HuH-7.5 (cell line): ENCODE results near the gene TAF8.
"Not testable (repeated sequence)": the region's sequence is repeated elsewhere in the genome, so short reads cannot be mapped to it uniquely, and the experiment has no call there.

ENCODE experiments used
- DNase-seq: peaks from one replicate; pipeline ENCODE4 v3.0.0; 2011; ENCODE audit warnings: low spot score

Gene TAF8

GRCh38 chr6:42028234-42029061 lies 21.9 kb upstream of the TAF8 start:
- DNase-seq = no peak

- no peak for DNase-seq
Measured at GRCh38 chr6:42029062-42029685, 21.1 kb upstream of the TAF8 start.

- DNase-seq = no peak
Measured at GRCh38 chr6:42029881-42030280, 20.4 kb upstream of the TAF8 start.

GRCh38 chr6:42030585-42031506 lies 19.5 kb upstream of the TAF8 start:
- DNase-seq = no peak

- DNase-seq = no peak
Measured at GRCh38 chr6:42032366-42032765, 18.0 kb upstream of the TAF8 start.

GRCh38 chr6:42037669-42038068 lies 12.7 kb upstream of the TAF8 start:
- DNase-seq = not testable (repeated sequence)

GRCh38 chr6:42038163-42038562 lies 12.2 kb upstream of the TAF8 start:
- no peak for DNase-seq

GRCh38 chr6:42038811-42039408 lies 11.4 kb upstream of the TAF8 start:
- DNase-seq = no peak

GRCh38 chr6:42040856-42041480 lies 9.4 kb upstream of the TAF8 start:
- no peak for DNase-seq

GRCh38 chr6:42041481-42042053 lies 8.8 kb upstream of the TAF8 start:
- DNase-seq = no peak

GRCh38 chr6:42042108-42042507 lies 8.2 kb upstream of the TAF8 start:
- no peak for DNase-seq

- peak; percentile 88 for DNase-seq
Measured at GRCh38 chr6:42043787-42044475, 6.4 kb upstream of the TAF8 start.

GRCh38 chr6:42045538-42046460 lies 4.5 kb upstream of the TAF8 start:
- DNase-seq = no peak

- DNase-seq = no peak
Measured at GRCh38 chr6:42046464-42047212, 3.7 kb upstream of the TAF8 start.

- no peak for DNase-seq
Measured at GRCh38 chr6:42047213-42047590, 3.1 kb upstream of the TAF8 start.

- no peak for DNase-seq
Measured at GRCh38 chr6:42047790-42048405, 2.4 kb upstream of the TAF8 start.

- no peak for DNase-seq
Measured at GRCh38 chr6:42049116-42049809, 1.1 kb upstream of the TAF8 start.

GRCh38 chr6:42049948-42050296 lies 402 bp upstream of the TAF8 start:
- no peak for DNase-seq
